DMS 273 treated with DMSO at 0.1 percent for 48 hours (cell line): Measurements from ENCODE around the gene FGFR1OP2.

Experiments used
- DNase-seq: peaks from one replicate; lab custom pipeline; 2025; lab: John Stamatoyannopoulos, UW

Gene FGFR1OP2

GRCh38 chr12:27003421-27004381 lies 65.4 kb downstream of the FGFR1OP2 start:
- peak; percentile 34 for DNase-seq

GRCh38 chr12:27005495-27005894 lies 67.2 kb downstream of the FGFR1OP2 start:
- no peak for DNase-seq

GRCh38 chr12:27006797-27007467 lies 68.7 kb downstream of the FGFR1OP2 start:
- DNase-seq = no peak

GRCh38 chr12:27008081-27008480 lies 69.8 kb downstream of the FGFR1OP2 start:
- no peak for DNase-seq

GRCh38 chr12:27009881-27010301 lies 71.6 kb downstream of the FGFR1OP2 start:
- DNase-seq = no peak

DNA sequence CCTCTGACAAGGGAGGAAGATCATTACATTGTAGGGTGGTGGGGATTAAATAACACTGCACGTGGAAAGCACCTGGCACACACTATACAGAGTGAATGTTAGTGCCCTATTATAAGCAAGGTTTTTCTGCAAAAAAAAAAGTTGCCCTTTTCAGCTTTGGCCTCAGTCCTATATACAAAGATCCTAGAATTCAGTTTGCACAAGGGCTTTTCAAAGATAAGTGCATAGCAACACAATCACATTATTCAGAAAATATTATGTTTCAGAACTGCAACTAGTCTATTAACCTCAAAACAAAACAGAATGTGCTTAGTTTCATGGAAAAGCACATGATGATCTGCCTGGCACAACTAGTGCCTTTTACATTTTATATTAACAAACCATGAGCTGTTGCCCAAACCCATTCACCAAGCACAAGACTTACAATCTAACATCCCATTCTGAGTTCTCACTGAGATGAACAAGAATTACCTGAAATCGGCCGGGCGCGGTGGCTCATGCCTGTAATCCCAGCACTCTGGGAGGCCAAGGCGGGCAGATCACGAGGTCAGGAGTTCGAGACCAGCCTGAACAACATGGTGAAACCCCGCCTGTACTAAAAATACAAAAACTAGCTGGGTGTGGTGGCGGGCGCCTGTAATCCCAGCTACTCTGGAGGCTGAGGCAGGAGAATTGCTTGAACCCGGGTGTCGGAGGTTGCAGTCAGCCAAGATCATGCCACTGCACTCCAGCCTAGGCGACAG lies 74.1 kb downstream of the FGFR1OP2 start:
- no peak for DNase-seq

- DNase-seq = no peak
Observed at GRCh38 chr12:27012982-27013255, 74.6 kb downstream of the FGFR1OP2 start.

DNA sequence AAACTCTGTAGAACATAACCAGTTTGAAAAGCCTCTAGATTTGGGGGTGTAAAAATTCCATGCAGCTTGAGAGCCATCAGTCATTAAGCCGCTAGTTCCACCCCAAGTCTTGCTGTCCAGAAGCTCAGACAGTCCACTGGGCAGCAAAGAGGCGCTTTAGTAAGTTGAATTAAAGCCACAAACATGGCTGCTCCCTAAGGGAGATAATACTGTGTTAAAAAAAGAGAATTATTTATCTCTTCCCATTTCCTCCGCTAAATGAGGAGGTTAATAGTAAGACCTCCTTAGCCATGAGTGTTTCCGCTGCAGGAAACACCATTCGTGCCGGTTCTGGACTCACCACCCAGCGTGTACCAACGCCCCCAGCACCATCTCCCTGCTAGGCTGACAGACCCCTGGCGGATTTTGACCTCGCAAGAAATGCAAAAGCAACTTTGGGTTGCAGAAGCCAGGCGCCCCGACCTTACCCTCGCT lies 75.4 kb downstream of the FGFR1OP2 start:
- no peak for DNase-seq

DNA sequence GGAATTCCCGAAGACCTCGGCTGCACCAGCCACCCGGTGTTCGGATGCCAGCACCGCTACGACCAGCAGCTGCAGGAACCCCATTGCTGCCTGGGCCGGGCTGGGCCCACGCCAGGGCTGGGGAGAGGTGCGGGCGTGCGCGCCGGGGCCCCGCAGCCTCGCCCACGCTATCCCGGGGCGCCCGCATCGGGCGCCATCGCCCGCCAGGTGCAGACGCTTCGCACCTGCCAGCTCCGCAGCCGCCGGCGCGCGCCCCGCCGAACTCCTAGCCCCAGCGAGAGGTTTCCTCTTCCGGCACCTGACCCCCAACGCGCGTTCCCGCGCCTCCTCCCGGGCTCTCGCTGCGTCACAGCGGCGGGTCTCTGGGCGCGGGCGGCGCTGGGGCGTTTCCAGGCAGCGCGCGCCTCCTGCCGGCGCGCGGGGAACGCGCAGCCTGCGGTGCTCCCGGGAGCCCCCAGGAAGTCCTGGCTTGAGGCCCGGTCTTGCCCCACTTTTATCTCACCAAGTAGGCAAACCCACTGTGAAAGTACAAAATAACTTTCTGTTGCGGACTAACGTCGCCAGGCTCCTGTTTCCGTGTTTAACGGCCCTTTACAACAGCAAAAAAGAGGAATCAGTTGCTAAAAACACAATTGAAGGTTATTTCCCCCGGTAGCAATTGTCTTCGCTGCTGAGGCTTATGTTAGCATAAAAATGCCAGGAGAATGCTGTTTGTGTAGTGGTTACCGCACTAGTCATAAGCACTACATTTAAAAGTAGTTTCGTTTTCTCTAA lies 76.0 kb downstream of the FGFR1OP2 start, which contains the start of gene TM7SF3:
Gene TM7SF3, minus strand, starts transcription at position 300 of the 774 bp plus-strand sequence. Its CDS starts 216 bp downstream, at position 84.
- peak; percentile 51 for DNase-seq

DNA sequence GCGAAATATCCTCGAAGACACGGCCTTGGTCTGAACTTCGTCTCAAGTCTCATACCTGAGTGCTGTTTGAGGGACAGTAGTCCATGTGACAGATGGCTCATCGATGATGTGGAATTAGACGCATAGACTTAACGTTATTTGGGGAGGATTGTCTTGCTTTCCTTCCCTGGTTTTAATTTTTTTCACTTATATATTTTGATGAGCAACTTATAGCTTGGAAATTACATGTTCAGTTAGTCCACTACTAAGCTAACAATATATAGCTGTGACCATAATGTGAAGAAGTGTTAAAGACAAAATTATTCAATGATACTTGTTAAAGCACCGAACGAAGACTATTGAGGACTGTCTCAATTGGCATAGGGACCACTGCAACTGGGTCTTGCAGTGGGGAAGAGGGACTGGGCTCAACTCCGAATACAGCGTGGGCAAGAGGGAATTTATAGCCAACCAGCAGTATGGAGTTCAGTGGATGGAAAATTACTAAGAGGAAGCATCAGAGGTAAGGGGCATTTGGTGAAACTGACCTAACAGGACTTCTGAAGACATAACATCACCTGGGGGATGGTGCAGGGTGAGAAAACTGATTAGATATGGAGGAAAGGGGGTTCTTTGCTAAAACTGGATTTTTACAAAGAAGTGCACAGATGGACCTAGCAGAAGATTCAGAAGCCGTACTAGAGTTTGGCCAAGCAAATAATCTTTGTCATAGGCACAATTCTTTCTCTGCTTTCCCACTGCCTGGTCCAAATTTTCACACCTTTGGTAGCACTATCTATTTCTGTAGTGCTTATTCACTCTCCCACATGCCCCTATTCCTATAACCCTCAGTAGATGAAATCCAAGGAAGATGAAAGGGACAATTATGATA lies 76.8 kb downstream of the FGFR1OP2 start:
- DNase-seq = no peak

DNA sequence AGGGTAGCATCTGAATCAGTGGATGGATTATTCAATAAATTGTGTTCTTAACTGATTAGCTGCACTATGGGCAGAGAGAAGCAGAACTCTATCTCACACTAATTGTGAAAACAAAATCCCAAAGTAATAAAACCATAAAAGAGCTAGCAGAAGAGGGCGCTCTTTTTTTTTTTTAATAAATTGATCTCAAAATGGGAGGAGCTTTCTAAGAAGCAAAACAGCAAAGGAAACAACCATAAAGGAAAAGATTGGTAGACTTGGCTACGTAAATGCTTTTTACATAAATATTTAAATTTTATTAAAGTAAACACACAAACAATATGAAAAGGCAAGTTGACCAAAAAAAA lies 77.4 kb downstream of the FGFR1OP2 start:
- DNase-seq = no peak
